Osteoblast (primary cell): ENCODE results near the gene COL8A1. TPM values are rescaled to one million over a fixed set of nuclear protein-coding genes. Genes with fewer than 3 reads are reported as not detected.

Experiments used
- DNase-seq: peaks from one replicate; pipeline ENCODE4 v3.0.0; 2011; ENCODE audit warnings: low spot score, mixed read lengths; ENCODE audit not compliant: insufficient read length; ENCODE audit errors: missing footprints
- H2AFZ ChIP-seq: 2 replicates; pipeline ENCODE4 v1.6.0; 2011; ENCODE audit warnings: mild to moderate bottlenecking, low read length
- H3K27ac ChIP-seq: 2 replicates; pipeline ENCODE4 v1.5.1; 2011; ENCODE audit warnings: mild to moderate bottlenecking, low read depth, low read length, moderate library complexity
- H3K27me3 ChIP-seq: 2 replicates; pipeline ENCODE4 v1.6.0; 2012; ENCODE audit warnings: mild to moderate bottlenecking, control low read depth, inconsistent platforms, low read length, moderate library complexity; ENCODE audit not compliant: insufficient read depth
- H3K36me3 ChIP-seq: 2 replicates; pipeline ENCODE4 v1.5.1; 2011; ENCODE audit warnings: mild to moderate bottlenecking, low read length, control low read depth, moderate library complexity; ENCODE audit not compliant: insufficient read depth
- H3K4me1 ChIP-seq: 2 replicates; pipeline ENCODE4 v1.5.1; 2011; ENCODE audit warnings: mild to moderate bottlenecking, low read length, control low read depth, moderate library complexity; ENCODE audit not compliant: insufficient read depth
- H3K4me2 ChIP-seq: 2 replicates; pipeline ENCODE4 v1.6.0; 2011; ENCODE audit warnings: mild to moderate bottlenecking, low read length; ENCODE audit not compliant: insufficient read depth
- H3K4me3 ChIP-seq: fragments of 200-600 bp; sonication (generic); 3 replicates; pipeline ENCODE4 v1.5.1; 2012; ENCODE audit warnings: mild to moderate bottlenecking, low read length, inconsistent platforms; ENCODE audit not compliant: insufficient read depth
- H3K79me2 ChIP-seq: 2 replicates; pipeline ENCODE4 v1.6.0; 2012; ENCODE audit warnings: mild to moderate bottlenecking, low read length, control low read depth, inconsistent platforms; ENCODE audit not compliant: insufficient read depth
- H3K9me3 ChIP-seq: 2 replicates; pipeline ENCODE4 v1.5.1; 2011; ENCODE audit warnings: low read depth, low read length, control low read depth
- H4K20me1 ChIP-seq: 2 replicates; pipeline ENCODE4 v1.6.0; 2012; ENCODE audit warnings: mild to moderate bottlenecking, low read length, control low read depth; ENCODE audit not compliant: insufficient read depth
- total RNA-seq: library from RNA; depleted of rRNA; stranded (reverse); fragments of >200 nt; gene quantifications from 2 replicates; pipeline ENCODE4 v1.2.3, GENCODE V29; 2012
- TF ChIP-seq, protein P1 (sequence below): IDR thresholded peaks from 2 replicates; pipeline ENCODE4 v1.5.1; 2011; ENCODE audit warnings: mild to moderate bottlenecking, low read depth, low read length, moderate library complexity; ENCODE audit errors: extremely low read depth

The COL8A1 gene
- total RNA-seq, 1 donor = 311 TPM

DNA sequence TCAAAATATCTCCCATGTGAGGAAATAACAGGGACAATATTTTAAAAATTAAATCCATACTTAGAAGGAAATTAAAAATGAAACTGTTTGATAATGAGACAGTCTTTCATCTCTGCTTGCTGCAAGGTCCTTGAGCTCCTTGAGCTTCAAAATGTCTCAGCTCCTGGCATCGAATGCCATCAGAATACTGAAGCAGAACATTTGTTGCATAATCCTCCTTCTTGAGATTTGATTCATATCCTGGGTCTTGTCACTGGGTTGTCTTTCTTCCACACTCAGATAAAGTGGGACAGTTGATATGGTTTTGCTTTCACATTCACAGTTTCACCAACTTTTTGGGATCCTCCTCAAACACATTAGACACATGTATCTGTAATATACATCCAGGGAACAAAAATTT lies 27.8 kb downstream of the COL8A1 start:
- Histone ChIP-seq H3K4me3 (peak overlapping the region; percentile 23), H2AFZ (no peak overlapping the region), H3K27me3 (no peaks in the 10 kb centered on the region), H4K20me1 (peaks cover 19% of the 10 kb centered on the region), H3K79me2 (peaks cover 93% of the 10 kb centered on the region), H3K4me1 (peaks cover 70% of the 10 kb centered on the region), H3K9me3 (no peaks in the 10 kb centered on the region), H3K36me3 (peaks cover 39% of the 10 kb centered on the region), H3K4me2 (peak overlapping the region; percentile 64), H3K27ac (peak overlapping the region; percentile 55)
- no peak for DNase-seq
- TF ChIP-seq, protein P1, sequence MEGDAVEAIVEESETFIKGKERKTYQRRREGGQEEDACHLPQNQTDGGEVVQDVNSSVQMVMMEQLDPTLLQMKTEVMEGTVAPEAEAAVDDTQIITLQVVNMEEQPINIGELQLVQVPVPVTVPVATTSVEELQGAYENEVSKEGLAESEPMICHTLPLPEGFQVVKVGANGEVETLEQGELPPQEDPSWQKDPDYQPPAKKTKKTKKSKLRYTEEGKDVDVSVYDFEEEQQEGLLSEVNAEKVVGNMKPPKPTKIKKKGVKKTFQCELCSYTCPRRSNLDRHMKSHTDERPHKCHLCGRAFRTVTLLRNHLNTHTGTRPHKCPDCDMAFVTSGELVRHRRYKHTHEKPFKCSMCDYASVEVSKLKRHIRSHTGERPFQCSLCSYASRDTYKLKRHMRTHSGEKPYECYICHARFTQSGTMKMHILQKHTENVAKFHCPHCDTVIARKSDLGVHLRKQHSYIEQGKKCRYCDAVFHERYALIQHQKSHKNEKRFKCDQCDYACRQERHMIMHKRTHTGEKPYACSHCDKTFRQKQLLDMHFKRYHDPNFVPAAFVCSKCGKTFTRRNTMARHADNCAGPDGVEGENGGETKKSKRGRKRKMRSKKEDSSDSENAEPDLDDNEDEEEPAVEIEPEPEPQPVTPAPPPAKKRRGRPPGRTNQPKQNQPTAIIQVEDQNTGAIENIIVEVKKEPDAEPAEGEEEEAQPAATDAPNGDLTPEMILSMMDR = no peak

DNA sequence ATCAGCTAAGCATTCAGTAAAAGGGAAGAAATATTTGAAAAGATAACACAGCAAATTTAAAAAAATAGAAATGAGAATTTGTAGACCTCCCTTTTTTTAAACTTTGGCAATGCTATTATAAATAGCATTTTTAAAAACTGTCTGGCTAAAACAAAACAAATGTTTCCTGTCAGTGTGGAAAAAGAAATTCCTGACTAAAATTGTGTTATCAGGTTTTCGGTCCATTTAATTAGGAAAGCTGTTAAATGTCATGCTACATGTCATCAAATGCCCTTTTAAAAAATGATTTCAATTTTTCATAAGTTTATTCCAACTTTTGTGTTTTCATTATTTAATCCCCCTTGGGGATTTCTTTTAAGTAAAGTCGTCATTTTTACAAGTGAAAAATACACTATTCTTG lies 29.6 kb downstream of the COL8A1 start:
- Histone ChIP-seq H3K36me3 (peaks cover 46% of the 10 kb centered on the region), H3K9me3 (no peaks in the 10 kb centered on the region), H3K4me3 (no peak overlapping the region), H3K27me3 (no peaks in the 10 kb centered on the region), H3K27ac (peak overlapping the region; percentile 55), H2AFZ (no peak overlapping the region), H4K20me1 (peaks cover 27% of the 10 kb centered on the region), H3K4me2 (no peak overlapping the region), H3K79me2 (peaks cover 91% of the 10 kb centered on the region), H3K4me1 (peaks cover 62% of the 10 kb centered on the region)
- TF ChIP-seq, protein P1 = no peak
- no peak for DNase-seq

DNA sequence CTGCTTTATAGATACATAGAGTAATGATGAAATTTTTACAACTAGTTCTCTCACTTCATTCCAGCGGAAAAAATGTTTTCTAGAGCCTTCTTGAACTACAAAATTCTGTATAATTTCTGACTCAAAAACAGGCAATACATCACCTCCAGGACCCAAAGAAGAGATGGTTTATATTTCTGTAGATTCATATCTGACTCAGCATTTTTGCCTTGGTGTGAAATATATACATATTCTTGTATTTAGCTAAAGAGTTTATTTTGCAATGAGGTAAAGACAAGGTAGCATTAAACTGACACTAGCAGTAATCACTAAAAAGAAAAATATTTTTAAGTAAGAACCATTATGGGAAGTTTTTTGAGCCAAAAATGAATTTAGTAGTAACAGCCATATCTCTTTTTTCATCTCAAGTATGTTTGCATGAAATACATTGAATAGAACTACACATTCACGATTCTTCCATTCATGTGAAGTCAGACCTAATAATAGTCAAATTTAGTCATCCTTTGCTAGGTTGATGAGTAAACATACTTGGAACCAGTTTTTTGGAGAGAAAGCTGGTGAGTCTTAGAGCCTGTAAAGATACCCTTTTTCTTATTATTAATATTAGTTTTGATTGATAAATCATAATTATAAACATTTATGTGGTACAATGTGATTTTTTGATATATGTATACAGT lies 31.6 kb downstream of the COL8A1 start:
- no peak overlapping the region for H3K4me2 ChIP-seq
- H3K27ac ChIP-seq = peak overlapping the region; percentile 50
- peaks cover 23% of the 10 kb centered on the region for H4K20me1 ChIP-seq
- H3K4me3 ChIP-seq = no peak overlapping the region
- no peak for DNase-seq
- H3K79me2 ChIP-seq = peaks cover 91% of the 10 kb centered on the region
- no peaks in the 10 kb centered on the region for H3K27me3 ChIP-seq
- peaks cover 69% of the 10 kb centered on the region for H3K4me1 ChIP-seq
- H3K9me3 ChIP-seq = no peaks in the 10 kb centered on the region
- H3K36me3 ChIP-seq = peaks cover 49% of the 10 kb centered on the region
- no peak overlapping the region for H2AFZ ChIP-seq
- TF ChIP-seq, protein P1 = no peak

DNA sequence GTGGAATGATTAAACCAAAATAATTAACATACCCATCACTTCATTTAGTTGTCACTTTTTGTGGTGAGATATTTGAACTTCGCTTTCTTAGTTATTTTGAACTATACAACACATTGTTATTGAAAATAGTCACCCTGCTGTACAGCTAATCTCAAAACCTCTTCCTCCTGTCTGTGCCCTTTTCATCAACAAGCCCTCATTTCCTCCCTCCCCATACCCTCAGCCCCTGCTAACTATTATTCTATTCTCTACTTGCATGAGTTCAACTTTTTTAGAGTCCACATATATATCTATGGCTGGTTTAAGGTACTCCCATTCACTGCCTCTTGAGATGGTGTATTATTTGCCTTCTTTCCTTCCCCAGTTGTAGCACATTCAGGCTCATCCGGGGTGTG lies 32.2 kb downstream of the COL8A1 start:
- H3K4me3 ChIP-seq = no peak overlapping the region
- H3K9me3 ChIP-seq = no peaks in the 10 kb centered on the region
- no peak for DNase-seq
- H3K79me2 ChIP-seq = peaks cover 92% of the 10 kb centered on the region
- TF ChIP-seq, protein P1 = no peak
- H3K27me3 ChIP-seq = no peaks in the 10 kb centered on the region
- H3K36me3 ChIP-seq = peaks cover 50% of the 10 kb centered on the region
- peaks cover 22% of the 10 kb centered on the region for H4K20me1 ChIP-seq
- peaks cover 69% of the 10 kb centered on the region for H3K4me1 ChIP-seq
- no peak overlapping the region for H2AFZ ChIP-seq
- H3K27ac ChIP-seq = peak overlapping the region; percentile 50
- H3K4me2 ChIP-seq = no peak overlapping the region
